ENCODE results near the gene EIF5AL1. TPM values are rescaled to one million over a fixed set of nuclear protein-coding genes. Genes with fewer than 3 reads are reported as not detected.

Gene EIF5AL1
- 0.31 and 0.84 TPM in 2 replicates for total RNA-seq

GRCh38 chr10:79511891-79512583, at the start of gene EIF5AL1:
TSS of gene EIF5AL1 (plus strand) at chr10:79512533. CDS start at chr10:79512650, 117 bp downstream.

GRCh38 chr10:79560160-79560709, 47.9 kb downstream of the EIF5AL1 start, which contains the start of gene SFTPA2:
TSS of gene SFTPA2 (minus strand) at chr10:79560407. CDS start at chr10:79559483, 924 bp downstream.

Other genes starting within 250 kb of the EIF5AL1 start
- 40.9 and 65.4 TPM in 2 replicates for gene PPIF, start 165.1 kb upstream of the EIF5AL1 start, total RNA-seq
- gene ZCCHC24, start 66.9 kb upstream of the EIF5AL1 start, total RNA-seq, result 1.0 and 1.5 TPM in 2 replicates
- gene SFTPA2, start 47.9 kb downstream of the EIF5AL1 start, total RNA-seq, result not detected in 2 replicates
- gene SFTPA1, start 98.4 kb downstream of the EIF5AL1 start, total RNA-seq, result not detected in 2 replicates
- 0.62 and 0.99 TPM in 2 replicates for gene NUTM2B, start 190.7 kb downstream of the EIF5AL1 start, total RNA-seq